GM12891 (cell line): Measurements from ENCODE around the gene RRAS2.

Experiments used
- POLR2A ChIP-seq: IDR thresholded peaks from 2 replicates; pipeline ENCODE4 v1.6.1; 2011; ENCODE audit warnings: low read depth, low read length, control low read depth
- TAF1 ChIP-seq: IDR thresholded peaks from 2 replicates; pipeline ENCODE4 v1.6.1; 2011; ENCODE audit warnings: low read depth, low read length, control low read depth

DNA sequence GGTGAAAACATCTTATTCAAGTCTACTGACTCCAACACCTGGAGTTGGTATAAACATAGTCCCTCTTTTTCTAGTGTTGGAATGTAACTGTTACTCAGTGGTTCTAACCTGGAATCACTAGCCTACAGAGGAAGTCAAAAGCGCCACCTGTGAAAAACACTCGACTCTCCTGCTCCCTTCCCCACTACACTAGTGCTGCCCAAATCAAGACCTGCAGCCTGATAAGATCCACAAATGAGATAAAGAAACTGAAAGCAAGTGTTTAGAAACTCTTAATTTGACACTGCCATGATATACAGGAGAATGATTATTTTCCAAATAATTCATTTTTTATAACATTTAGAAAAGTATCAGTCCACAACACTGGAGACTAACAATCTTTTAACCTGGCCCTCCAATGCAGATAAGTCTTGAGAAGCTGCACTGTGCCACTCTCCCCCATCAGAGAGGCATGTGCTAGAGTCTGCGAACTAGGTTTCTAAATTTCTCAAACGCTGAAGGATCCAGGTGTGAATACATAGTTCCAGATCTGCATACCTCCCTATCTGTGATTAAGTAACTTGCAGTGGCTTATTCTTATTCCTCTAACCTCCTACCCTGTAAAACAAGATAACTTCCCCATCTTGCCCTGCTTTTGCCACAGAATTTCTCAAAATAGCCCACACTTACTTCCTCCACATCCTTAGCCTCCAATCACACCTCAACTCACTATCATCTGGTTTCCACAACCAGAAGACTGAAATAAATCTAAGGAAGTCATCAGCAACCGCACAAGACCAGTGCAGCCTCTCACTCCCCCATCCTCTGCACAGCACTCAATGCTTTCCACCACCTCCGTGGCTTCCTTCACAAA, 88.1 kb downstream of the RRAS2 start:
- no peak for TF ChIP-seq TAF1
- no peak for TF ChIP-seq POLR2A
